ENCODE results near the gene TOX2. TPM values are rescaled to one million over a fixed set of nuclear protein-coding genes. Genes with fewer than 3 reads are reported as not detected.

Gene TOX2
- total RNA-seq, 2 donors from 2014 or later, result 8.8 to 52.8 TPM

- Histone ChIP-seq H3K4me1 (replicated peaks) (no peaks in the 10 kb centered on the region), H3K27me3 (replicated peaks; ENCODE audit: insufficient read depth) (no peaks in the 10 kb centered on the region), H3K36me3 (no peaks in the 10 kb centered on the region), H3K9me3 (no peaks in the 10 kb centered on the region), H3K4me3 (no peak overlapping the region), H3K27ac (no peak overlapping the region)
- WGBS, result 93% methylated on average over 17 of the region's 17 CpGs
- no peak for TF ChIP-seq POLR2AphosphoS5 (IDR thresholded peaks at IDR 0.05)
- no peak for TF ChIP-seq CTCF (IDR thresholded peaks at IDR 0.05)
- no peak for TF ChIP-seq POLR2A (IDR thresholded peaks at IDR 0.05)
- DNase-seq (ENCODE audit: low spot score), result no peak
- intact Hi-C loops (cut with DNase I), result no loop called here
These were observed 150.1 kb downstream of the TOX2 start for GRCh38 chr20:44064501-44065400.

- TF ChIP-seq CTCF (IDR thresholded peaks at IDR 0.05), result no peak
- no peak for TF ChIP-seq POLR2A (IDR thresholded peaks at IDR 0.05)
- whole genome bisulfite sequencing, result 93% methylated on average over 20 of the region's 20 CpGs
- no peak overlapping the region for H3K4me3 ChIP-seq
- no peaks in the 10 kb centered on the region for H3K36me3 ChIP-seq
- intact Hi-C loops (cut with DNase I), result no loop called here
- H3K9me3 ChIP-seq, result no peaks in the 10 kb centered on the region
- no peaks in the 10 kb centered on the region for H3K27me3 ChIP-seq (replicated peaks; ENCODE audit: insufficient read depth)
- H3K27ac ChIP-seq, result no peak overlapping the region
- H3K4me1 ChIP-seq (replicated peaks), result no peaks in the 10 kb centered on the region
- DNase-seq (ENCODE audit: low spot score), result no peak
These were observed 151.0 kb downstream of the TOX2 start for GRCh38 chr20:44065401-44066340.

- H3K9me3 ChIP-seq, result no peaks in the 10 kb centered on the region
- H3K27ac ChIP-seq, result no peak overlapping the region
- no peaks in the 10 kb centered on the region for H3K36me3 ChIP-seq
- H3K27me3 ChIP-seq (replicated peaks; ENCODE audit: insufficient read depth), result no peaks in the 10 kb centered on the region
- intact Hi-C loops (cut with DNase I), result no loop called here
- H3K4me1 ChIP-seq (replicated peaks), result no peaks in the 10 kb centered on the region
- TF ChIP-seq POLR2A (IDR thresholded peaks at IDR 0.05) (no peak), CTCF (IDR thresholded peaks at IDR 0.05) (no peak), POLR2AphosphoS5 (IDR thresholded peaks at IDR 0.05) (no peak)
- WGBS, result 86% methylated on average over 15 of the region's 15 CpGs
- DNase-seq (ENCODE audit: low spot score), result no peak
- H3K4me3 ChIP-seq, result no peak overlapping the region
These were observed 152.3 kb downstream of the TOX2 start for GRCh38 chr20:44066645-44067606.

GRCh38 chr20:44067650-44068081 lies 153.0 kb downstream of the TOX2 start:
- no peaks in the 10 kb centered on the region for H3K27me3 ChIP-seq (replicated peaks; ENCODE audit: insufficient read depth)
- TF ChIP-seq POLR2AphosphoS5 (IDR thresholded peaks at IDR 0.05) (no peak), POLR2A (IDR thresholded peaks at IDR 0.05) (no peak), CTCF (IDR thresholded peaks at IDR 0.05) (no peak)
- WGBS, result 88% methylated on average over 9 of the region's 15 CpGs
- no peak overlapping the region for H3K27ac ChIP-seq
- no peaks in the 10 kb centered on the region for H3K36me3 ChIP-seq
- intact Hi-C loops (cut with DNase I), result no loop called here
- H3K4me3 ChIP-seq, result no peak overlapping the region
- no peak for DNase-seq (ENCODE audit: low spot score)
- no peaks in the 10 kb centered on the region for H3K4me1 ChIP-seq (replicated peaks)
- no peaks in the 10 kb centered on the region for H3K9me3 ChIP-seq

Measured in prostate gland (tissue), 2 donors.